Panc1 (cell line): ENCODE results near the gene AKAP7. TPM values are rescaled to one million over a fixed set of nuclear protein-coding genes. Genes with fewer than 3 reads are reported as not detected.

Experiments
- ATAC-seq: fragments of 200-7000 bp; cut with Tn5 transposase; 2 replicates; pipeline ENCODE4 v1.9.1; 2020; ENCODE audit warnings: mild to moderate bottlenecking, moderate library complexity
- BruUV-seq: library from RNA; stranded (reverse); fragments of 400-500 nt; replicated peaks from 2 replicates; lab custom pipeline; 2021; lab: Mats Ljungman, UMichigan
- CTCF ChIA-PET: fragments of 300-600 bp; sonication (Branson Sonifier 250); formaldehyde crosslinking; loops from one replicate; lab custom pipeline; 2022; ENCODE audit warnings: antibody characterized with exemption; lab: Charles Lee
- POLR2A ChIA-PET: fragments of 300-600 bp; sonication (Branson Sonifier 250); formaldehyde crosslinking; loops from one replicate; lab custom pipeline; 2022; ENCODE audit warnings: antibody characterized with exemption; lab: Charles Lee
- DNase-seq: peaks from one replicate; pipeline ENCODE4 v3.0.0-alpha.2; 2010; ENCODE audit warnings: low read depth, low spot score
- H3K27ac ChIP-seq: 2 replicates; pipeline ENCODE4 v1.5.1; 2011; ENCODE audit warnings: mild to moderate bottlenecking, low read length, inconsistent platforms
- H3K27me3 ChIP-seq: fragments of 200-500 bp; sonication (Bioruptor generic); 2 replicates; pipeline ENCODE4 v1.6.0; 2014; ENCODE audit warnings: low read length, inconsistent platforms; ENCODE audit not compliant: control insufficient read depth, insufficient read depth
- H3K36me3 ChIP-seq: fragments of 200-500 bp; sonication (Bioruptor generic); 2 replicates; pipeline ENCODE4 v1.5.1; 2014; ENCODE audit warnings: inconsistent platforms, mild to moderate bottlenecking, low read length, moderate library complexity; ENCODE audit not compliant: control insufficient read depth, insufficient read depth
- H3K4me1 ChIP-seq: 2 replicates; pipeline ENCODE4 v1.5.1; 2011; ENCODE audit warnings: inconsistent platforms, mild to moderate bottlenecking, low read length, moderate library complexity; ENCODE audit not compliant: control insufficient read depth, insufficient read depth
- H3K4me3 ChIP-seq, 2 experiments: 2 replicates each; pipeline ENCODE4 v1.5.1; 2011 to 2012; ENCODE audit warnings: low read depth in 2 of 2, low read length in 2 of 2, mild to moderate bottlenecking in 2 of 2, inconsistent platforms in 1 of 2, moderate library complexity in 1 of 2
- H3K9me3 ChIP-seq: fragments of 200-500 bp; sonication (Bioruptor generic); 2 replicates; pipeline ENCODE4 v1.5.1; 2014; ENCODE audit warnings: low read depth, mild to moderate bottlenecking, inconsistent platforms, low read length, moderate library complexity; ENCODE audit not compliant: control insufficient read depth, insufficient read depth
- POLR2AphosphoS5 ChIP-seq: IDR thresholded peaks from 2 replicates; pipeline ENCODE4 v1.6.1; 2012; ENCODE audit warnings: mild to moderate bottlenecking, low read depth, low read length, moderate library complexity
- SIN3A ChIP-seq: IDR thresholded peaks from 2 replicates; pipeline ENCODE4 v1.6.1; 2012; ENCODE audit warnings: low read depth, mild to moderate bottlenecking, low read length, moderate library complexity, borderline replicate concordance; ENCODE audit not compliant: insufficient read depth
- TCF7L2 ChIP-seq: IDR thresholded peaks from 2 replicates; pipeline ENCODE4 v1.6.1; 2011; ENCODE audit warnings: mild to moderate bottlenecking, low read depth, low read length, inconsistent platforms
- in situ Hi-C: cut with HindIII; loops from 2 replicates; pipeline ENCODE4 v1.10.0; 2016; ENCODE audit warnings: low sequenced_read_pairs, low pct_unique_long_range_greater_than_20kb
- intact Hi-C: fragments of 100-400 bp; cut with micrococcal nuclease; formaldehyde crosslinking; loops from one replicate; pipeline ENCODE4 v1.10.0; 2022; ENCODE audit not compliant: unreplicated experiment
- total RNA-seq: library from RNA; stranded (reverse); gene quantifications from one replicate; pipeline ENCODE4 v1.2.1, GENCODE V29; 2021; ENCODE audit not compliant: unreplicated experiment
- TF ChIP-seq, protein P1 (sequence below): fragments of 450-650 bp; IDR thresholded peaks from 2 replicates; pipeline ENCODE4 v1.5.1; 2017; ENCODE audit warnings: mild to moderate bottlenecking
- TF ChIP-seq, protein P2 (sequence below), 2 experiments: IDR thresholded peaks; 2 replicates each; pipeline ENCODE4 v1.6.1; 2011 to 2012; ENCODE audit warnings: low read depth in 2 of 2, control low read depth in 1 of 2, low read length in 1 of 2, mild to moderate bottlenecking in 1 of 2, moderate library complexity in 1 of 2; ENCODE audit not compliant: insufficient read depth in 1 of 2

The AKAP7 gene
- total RNA-seq, 1 experiment from 2014 or later: 3.2 TPM

DNA sequence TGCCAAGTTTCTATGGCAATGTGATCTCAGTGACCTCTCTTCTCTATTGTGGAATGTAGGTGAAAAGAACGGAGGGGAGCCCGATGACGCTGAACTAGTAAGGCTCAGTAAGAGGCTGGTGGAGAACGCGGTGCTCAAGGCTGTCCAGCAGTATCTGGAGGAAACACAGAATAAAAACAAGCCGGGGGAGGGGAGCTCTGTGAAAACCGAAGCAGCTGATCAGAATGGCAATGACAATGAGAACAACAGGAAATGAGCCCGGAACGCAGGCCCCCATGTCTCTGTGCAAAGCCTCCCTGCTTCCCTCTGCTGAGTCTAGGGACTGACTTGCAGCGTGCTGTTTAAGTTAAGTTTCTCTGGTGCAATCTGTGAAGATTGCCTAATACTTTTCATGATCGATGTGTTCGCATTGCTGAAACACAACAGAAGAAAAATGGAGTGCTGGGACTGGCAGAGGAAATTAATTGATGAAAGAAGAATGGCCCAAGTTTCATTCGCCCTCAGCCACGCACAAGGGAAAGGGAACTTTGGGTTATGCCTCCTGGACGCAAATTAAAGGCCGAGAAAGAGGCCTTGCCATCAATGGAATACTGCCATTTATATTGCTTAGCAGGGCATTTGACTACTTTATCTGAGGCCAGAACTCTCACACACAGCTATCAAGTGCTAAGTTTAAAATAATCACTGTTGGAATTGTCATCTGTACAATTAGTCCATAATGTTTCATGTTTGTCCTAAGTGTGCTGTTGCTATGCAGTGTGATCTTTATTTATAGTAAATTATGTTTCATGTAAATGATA is 146.4 kb downstream of the AKAP7 start:
- ATAC-seq: no peak
- Histone ChIP-seq H3K4me3 (no peak overlapping the region), H3K4me1 (no peaks in the 10 kb centered on the region), H3K27ac (no peak overlapping the region), H3K27me3 (no peaks in the 10 kb centered on the region), H3K9me3 (no peaks in the 10 kb centered on the region), H3K36me3 (no peaks in the 10 kb centered on the region)
- POLR2A ChIA-PET: no interaction called here
- DNase-seq: no peak
- no TSS peak for BruUV-seq
- in situ Hi-C loops (no loop called here), intact Hi-C loops (no loop called here)
- CTCF ChIA-PET: no interaction called here
- no peak for TF ChIP-seq SIN3A

DNA sequence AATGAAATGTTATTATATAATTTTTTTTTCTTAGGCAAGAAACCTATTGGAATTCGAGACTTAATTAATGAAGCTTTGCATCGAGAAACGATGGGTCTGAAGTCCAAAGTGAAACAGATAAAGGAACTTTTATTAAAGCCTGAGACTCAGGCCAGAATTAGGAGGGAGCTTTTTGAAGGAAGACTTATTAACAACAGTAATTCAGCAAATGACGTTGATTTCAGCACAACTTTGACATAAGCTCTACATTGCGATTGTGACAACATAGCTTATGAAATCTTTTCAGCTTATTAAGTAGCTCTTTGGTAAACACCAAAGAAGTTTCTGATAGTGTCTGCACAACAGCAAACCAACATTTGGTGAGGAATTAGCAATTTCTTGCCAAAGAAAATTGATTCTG is 147.1 kb downstream of the AKAP7 start:
- H3K36me3 ChIP-seq: no peaks in the 10 kb centered on the region
- ChIA-PET CTCF (no interaction called here), POLR2A (no interaction called here)
- H3K27me3 ChIP-seq: no peaks in the 10 kb centered on the region
- BruUV-seq: no TSS peak
- intact Hi-C loops (no loop called here), in situ Hi-C loops (no loop called here)
- TF ChIP-seq TCF7L2 (no peak), SIN3A (no peak), POLR2AphosphoS5 (no peak)
- TF ChIP-seq, protein P1, sequence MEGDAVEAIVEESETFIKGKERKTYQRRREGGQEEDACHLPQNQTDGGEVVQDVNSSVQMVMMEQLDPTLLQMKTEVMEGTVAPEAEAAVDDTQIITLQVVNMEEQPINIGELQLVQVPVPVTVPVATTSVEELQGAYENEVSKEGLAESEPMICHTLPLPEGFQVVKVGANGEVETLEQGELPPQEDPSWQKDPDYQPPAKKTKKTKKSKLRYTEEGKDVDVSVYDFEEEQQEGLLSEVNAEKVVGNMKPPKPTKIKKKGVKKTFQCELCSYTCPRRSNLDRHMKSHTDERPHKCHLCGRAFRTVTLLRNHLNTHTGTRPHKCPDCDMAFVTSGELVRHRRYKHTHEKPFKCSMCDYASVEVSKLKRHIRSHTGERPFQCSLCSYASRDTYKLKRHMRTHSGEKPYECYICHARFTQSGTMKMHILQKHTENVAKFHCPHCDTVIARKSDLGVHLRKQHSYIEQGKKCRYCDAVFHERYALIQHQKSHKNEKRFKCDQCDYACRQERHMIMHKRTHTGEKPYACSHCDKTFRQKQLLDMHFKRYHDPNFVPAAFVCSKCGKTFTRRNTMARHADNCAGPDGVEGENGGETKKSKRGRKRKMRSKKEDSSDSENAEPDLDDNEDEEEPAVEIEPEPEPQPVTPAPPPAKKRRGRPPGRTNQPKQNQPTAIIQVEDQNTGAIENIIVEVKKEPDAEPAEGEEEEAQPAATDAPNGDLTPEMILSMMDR: no peak
- TF ChIP-seq, protein P2, sequence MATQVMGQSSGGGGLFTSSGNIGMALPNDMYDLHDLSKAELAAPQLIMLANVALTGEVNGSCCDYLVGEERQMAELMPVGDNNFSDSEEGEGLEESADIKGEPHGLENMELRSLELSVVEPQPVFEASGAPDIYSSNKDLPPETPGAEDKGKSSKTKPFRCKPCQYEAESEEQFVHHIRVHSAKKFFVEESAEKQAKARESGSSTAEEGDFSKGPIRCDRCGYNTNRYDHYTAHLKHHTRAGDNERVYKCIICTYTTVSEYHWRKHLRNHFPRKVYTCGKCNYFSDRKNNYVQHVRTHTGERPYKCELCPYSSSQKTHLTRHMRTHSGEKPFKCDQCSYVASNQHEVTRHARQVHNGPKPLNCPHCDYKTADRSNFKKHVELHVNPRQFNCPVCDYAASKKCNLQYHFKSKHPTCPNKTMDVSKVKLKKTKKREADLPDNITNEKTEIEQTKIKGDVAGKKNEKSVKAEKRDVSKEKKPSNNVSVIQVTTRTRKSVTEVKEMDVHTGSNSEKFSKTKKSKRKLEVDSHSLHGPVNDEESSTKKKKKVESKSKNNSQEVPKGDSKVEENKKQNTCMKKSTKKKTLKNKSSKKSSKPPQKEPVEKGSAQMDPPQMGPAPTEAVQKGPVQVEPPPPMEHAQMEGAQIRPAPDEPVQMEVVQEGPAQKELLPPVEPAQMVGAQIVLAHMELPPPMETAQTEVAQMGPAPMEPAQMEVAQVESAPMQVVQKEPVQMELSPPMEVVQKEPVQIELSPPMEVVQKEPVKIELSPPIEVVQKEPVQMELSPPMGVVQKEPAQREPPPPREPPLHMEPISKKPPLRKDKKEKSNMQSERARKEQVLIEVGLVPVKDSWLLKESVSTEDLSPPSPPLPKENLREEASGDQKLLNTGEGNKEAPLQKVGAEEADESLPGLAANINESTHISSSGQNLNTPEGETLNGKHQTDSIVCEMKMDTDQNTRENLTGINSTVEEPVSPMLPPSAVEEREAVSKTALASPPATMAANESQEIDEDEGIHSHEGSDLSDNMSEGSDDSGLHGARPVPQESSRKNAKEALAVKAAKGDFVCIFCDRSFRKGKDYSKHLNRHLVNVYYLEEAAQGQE (IDR thresholded peaks at IDR 0.05; ENCODE audit: insufficient read depth in 1 of 2, low read depth in 2 of 2, low read length in 1 of 2): no peak
- no peak for ATAC-seq
- H3K4me1 ChIP-seq: no peaks in the 10 kb centered on the region
- no peak overlapping the region for H3K27ac ChIP-seq
- no peaks in the 10 kb centered on the region for H3K9me3 ChIP-seq
- DNase-seq: no peak
- H3K4me3 ChIP-seq: no peak overlapping the region
